Testis (tissue), 2 donors: ENCODE results near the gene OSBPL8.

Experiments used
- POLR2A ChIP-seq: fragments of 450-650 bp; IDR thresholded peaks from one replicate; pipeline ENCODE4 v1.6.1; 2017; ENCODE audit warnings: antibody characterized with exemption, mild to moderate bottlenecking, moderate library complexity
- TF ChIP-seq, protein P1 (sequence below), 3 experiments: fragments of 450-650 bp in 2 of 3; fragments of 200-600 bp in 1 of 3; sonication (generic) in 1 of 3; IDR thresholded peaks; one replicate each; pipeline ENCODE4 v1.5.1; 2016 to 2019; ENCODE audit warnings: antibody characterized with exemption in 3 of 3, mild to moderate bottlenecking in 2 of 3, moderate library complexity in 1 of 3

- TF ChIP-seq POLR2A: no peak
- TF ChIP-seq, protein P1, sequence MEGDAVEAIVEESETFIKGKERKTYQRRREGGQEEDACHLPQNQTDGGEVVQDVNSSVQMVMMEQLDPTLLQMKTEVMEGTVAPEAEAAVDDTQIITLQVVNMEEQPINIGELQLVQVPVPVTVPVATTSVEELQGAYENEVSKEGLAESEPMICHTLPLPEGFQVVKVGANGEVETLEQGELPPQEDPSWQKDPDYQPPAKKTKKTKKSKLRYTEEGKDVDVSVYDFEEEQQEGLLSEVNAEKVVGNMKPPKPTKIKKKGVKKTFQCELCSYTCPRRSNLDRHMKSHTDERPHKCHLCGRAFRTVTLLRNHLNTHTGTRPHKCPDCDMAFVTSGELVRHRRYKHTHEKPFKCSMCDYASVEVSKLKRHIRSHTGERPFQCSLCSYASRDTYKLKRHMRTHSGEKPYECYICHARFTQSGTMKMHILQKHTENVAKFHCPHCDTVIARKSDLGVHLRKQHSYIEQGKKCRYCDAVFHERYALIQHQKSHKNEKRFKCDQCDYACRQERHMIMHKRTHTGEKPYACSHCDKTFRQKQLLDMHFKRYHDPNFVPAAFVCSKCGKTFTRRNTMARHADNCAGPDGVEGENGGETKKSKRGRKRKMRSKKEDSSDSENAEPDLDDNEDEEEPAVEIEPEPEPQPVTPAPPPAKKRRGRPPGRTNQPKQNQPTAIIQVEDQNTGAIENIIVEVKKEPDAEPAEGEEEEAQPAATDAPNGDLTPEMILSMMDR (IDR thresholded peaks at IDR 0.05): no peak
Measured at GRCh38 chr12:76503957-76504356, 55.6 kb downstream of the OSBPL8 start.
